Medulla oblongata (tissue), 1 donor: Measurements from ENCODE around the gene KANK4.

Source experiments
- DNase-seq: peaks from one replicate; pipeline ENCODE4 v3.0.0-alpha.2; 2015; ENCODE audit errors: extremely low spot score

KANK4 gene

GRCh38 chr1:62336995-62337705 lies 17.9 kb upstream of the KANK4 start:
- DNase-seq: no peak

DNA sequence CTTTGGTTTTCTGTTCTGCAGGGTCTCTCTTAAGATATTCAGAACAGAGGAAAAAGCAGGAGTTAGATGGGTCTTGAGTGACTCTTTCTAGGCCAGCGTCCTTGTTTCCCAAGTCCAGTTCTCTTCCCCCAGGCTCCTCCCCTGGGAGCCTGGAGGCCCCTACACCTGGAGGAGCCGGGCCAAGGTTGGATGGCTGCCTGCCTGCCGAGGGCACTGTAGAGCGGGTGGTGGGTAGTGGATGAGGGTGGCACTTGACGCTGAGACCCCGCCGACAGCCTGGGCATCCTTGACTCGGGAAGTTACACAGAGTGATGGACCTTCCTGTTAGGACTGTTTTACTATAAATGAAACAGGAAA lies 17.4 kb upstream of the KANK4 start:
- no peak for DNase-seq

GRCh38 chr1:62335656-62336055 lies 16.4 kb upstream of the KANK4 start:
- no peak for DNase-seq

GRCh38 chr1:62334434-62334985 lies 15.3 kb upstream of the KANK4 start:
- DNase-seq: no peak

DNA sequence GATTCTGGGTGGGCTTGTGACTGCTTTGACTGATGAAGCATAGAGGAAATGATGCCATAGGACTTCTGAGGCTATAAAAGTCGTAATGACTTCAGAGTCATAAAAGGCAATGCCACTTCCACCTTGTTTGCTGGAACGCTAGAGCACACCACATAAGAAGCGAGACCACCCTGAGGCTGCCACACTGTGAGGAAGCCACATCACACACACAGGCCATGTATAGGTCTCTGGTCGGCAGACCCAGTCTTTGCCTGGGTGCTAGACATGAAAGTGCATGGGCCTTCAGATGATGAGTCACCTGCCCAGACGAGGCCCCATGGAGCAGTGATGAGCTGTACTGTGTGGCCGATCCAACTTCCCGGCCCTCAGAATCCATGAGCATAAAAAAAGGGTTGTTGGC lies 14.2 kb upstream of the KANK4 start:
- no peak for DNase-seq

DNA sequence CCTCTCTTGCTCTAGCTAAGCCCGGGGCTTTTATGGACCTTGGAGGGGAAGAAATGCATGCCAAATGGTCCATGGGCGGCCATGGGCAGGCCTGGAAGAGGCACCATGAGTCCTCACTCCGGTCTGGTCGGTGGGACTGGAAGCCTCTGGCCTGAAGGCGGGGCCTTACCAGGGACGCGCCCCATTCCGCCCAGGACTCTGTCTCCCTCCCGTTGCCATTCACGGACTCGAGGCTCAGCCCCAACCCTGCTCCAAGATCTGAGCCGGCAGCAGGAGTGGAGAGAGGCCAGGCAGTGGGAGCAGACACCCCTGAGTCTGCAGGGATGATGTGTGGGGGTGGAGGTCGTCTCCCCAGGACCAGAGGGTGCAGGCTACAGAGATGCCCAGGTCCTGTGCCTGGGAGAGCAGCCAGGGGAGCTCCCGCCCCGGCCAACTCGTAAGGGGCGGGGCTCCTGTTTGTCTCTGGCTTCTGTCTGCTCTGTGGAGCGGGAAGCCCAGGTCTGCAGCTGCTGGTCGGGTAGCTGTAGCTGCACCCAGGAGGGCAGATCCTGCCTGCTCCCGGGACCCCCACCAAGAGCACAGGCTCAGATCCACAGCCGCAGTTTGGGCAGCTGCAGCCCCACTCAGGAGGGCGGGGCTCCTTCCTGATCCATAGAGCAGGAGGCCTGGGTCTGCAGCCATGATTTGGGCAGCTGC lies 8.3 kb upstream of the KANK4 start:
- no peak for DNase-seq

GRCh38 chr1:62325681-62326080 lies 6.4 kb upstream of the KANK4 start:
- DNase-seq: no peak

- no peak for DNase-seq
Measured at GRCh38 chr1:62325081-62325480, 5.8 kb upstream of the KANK4 start.

DNA sequence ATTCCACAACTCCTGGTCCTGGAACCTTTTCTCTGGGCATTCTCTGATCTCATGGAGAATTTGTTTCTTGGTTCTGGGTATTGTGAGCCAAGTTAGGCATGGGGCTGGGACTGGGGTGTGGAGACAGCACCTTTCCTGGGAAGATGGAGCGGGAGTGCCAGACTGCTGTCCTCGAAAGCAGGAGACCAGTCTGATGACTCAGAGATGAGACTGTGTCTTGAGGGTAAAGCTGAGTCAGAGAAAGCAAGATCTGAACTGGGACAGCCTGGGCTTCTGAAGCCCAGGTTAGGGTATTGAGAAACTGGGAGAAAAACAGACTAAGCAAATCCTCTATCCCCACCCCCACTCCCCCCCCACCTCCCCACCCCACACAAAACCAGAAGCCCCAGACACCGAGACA lies 2.2 kb upstream of the KANK4 start:
- no peak for DNase-seq

DNA sequence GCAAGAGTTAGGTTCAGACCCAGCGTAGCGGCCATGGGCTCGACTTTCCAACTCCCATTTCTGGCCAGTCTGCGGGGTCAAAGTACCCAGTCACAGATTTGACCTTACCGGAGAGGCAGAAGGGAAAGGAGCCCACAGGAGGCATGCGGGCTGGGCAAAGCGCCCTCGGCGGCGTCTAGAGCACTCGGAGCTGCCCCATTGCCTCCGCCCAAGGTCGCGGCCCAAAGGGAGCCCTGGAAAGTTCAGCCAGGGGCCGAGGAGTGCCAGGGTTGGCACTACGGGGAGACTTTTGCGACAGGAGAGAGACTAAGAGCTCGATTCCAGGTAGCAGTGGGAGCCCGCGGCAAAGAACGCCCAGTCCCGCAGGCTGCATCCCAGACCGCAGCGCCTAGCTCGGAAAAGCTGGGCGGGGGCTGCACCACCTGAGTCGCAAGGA lies 896 bp downstream of the KANK4 start:
- DNase-seq: no peak

DNA sequence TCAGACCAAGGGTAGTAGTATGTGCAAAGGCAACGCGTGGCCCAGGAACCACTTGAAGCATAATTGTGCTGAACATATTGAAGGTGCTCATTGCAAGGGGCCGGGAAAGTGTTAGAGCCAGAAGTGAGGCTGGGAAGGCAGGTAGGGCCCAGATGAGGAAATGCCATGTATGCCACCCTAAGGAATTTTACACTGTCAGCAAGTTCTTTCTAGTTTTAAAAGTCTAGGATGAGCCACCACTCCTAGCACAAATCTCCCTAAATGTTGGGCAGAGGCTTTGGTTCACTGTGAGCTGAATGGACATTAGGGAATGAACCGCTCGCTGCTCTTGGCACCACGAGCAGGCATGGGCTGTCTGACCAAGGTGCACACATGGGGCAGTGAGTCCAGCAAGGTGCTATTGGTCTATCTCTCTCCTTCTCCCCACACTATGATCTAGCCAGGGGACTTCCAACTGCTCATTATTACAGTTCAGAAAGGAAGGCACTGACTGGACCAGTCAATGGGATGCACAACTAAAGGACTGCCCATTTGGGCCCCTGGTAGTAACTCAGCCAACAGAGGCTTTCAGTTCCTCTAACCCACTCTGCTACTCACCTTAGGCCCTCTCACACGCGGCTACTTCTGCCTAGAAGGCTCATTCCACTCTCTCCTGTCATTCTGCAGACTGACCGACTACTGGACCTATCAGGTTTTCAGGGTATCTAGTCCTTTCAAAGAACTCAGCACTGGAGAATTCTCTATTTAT lies 2.0 kb downstream of the KANK4 start:
- no peak for DNase-seq

GRCh38 chr1:62316135-62316534 lies 3.1 kb downstream of the KANK4 start:
- no peak for DNase-seq

- no peak for DNase-seq
Measured at GRCh38 chr1:62315387-62315786, 3.8 kb downstream of the KANK4 start.

DNA sequence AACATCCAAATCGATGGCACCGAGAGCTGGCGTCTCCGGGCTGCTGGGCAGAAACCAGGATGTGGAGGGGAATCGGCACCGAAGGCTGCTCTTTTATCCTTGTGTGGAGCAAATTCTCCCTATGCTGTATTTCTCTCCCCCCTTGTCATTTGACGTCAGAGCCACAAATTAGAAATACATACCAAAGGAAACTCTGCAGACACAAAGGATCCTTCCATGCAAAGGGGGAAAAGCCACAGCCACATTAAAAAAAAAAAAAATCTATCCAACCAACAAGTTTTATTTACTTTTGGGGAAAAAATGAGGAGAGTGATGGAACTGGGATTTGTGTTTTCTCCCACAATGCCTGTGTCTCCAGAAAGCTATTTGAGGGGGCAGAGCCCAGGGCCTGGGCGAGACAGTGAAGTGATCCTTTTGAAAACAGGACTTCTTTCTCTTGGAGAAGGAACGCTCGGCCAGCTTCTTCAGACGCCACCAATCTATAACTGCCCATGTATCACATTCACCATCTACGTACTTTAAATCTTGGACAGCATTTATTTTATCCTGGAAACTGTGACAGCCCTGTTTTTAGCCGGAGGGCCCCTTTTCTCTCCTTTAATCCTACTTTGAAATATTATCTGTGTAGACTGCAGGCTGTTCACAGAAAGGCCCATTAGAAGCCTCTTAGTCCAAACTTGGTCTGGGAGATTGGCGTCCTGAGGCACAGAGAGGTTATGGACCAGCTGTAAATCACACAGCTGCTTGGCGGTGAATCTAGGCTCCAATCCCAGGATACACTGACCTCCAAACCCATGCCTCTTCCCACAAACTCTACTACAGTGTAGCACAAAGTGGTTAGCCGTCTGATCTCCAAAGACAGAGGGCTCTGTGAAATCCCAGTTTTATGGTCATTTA lies 4.5 kb downstream of the KANK4 start:
- DNase-seq: no peak

DNA sequence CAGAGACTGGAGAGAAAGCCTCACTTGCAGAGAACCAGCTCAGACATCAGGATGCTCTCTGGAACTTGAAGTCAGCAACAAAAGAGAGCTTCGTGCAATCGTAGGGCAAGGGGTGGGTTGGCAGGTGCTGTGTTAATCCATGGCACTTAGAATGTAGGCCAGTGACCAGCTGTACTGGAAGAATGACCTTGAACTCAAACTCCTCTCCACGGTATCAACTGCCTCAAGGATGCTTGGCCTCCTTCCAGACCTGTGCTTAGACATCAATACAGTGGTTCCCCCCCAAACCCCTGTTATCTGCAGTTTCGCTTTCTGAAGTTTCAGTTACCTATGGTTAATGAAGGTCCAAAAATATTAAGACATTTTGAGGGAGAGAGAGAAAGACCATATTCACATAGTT lies 6.5 kb downstream of the KANK4 start:
- DNase-seq: no peak

GRCh38 chr1:62311473-62311943 lies 7.7 kb downstream of the KANK4 start:
- no peak for DNase-seq

GRCh38 chr1:62309906-62310305 lies 9.3 kb downstream of the KANK4 start:
- no peak for DNase-seq

DNA sequence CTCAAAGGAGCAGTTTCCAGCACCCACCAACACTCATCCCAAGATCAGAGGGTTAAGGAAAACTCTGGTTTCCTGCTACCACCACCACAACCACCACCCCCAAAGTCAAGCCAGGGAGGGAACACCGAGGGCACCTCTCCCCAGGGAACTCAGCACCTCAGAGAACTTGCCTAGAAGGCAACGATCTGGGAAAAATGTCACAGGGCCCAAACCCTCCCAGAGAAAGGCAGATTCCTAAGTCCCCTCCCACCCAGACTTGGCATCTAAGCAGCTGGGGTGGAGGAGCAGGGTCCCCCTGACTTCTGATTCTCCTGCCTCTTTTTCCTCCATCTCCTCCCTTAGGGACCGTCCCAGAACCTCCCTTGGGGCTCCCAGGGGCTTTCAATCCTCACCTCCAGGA lies 10.6 kb downstream of the KANK4 start:
- no peak for DNase-seq

GRCh38 chr1:62307895-62308492 lies 11.2 kb downstream of the KANK4 start:
- DNase-seq: no peak

- no peak for DNase-seq
Measured at GRCh38 chr1:62307446-62307845, 11.8 kb downstream of the KANK4 start.

DNA sequence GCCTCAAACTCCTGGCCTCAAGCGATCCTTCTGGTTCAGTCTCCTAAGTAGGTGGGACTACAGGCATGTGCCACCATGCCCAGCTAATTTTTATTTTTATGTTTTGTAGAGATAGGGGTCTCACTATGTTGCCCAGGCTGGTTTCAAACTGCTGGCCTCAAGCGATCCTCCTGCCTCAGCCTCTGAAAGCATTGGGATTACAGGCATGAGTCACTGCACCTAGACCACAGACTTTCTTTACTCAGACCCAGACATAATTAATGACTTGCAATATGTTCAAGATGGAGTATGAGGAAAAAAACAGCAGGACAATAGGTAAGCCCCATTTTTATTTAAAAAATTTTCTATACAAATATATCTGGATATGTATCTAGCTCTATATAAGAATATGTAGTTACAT lies 13.2 kb downstream of the KANK4 start:
- DNase-seq: no peak
